Measurements from ENCODE around the gene UBAP1L.
"Not testable (repeated sequence)": the region's sequence is repeated elsewhere in the genome, so short reads cannot be mapped to it uniquely, and the experiment has no call there.

The UBAP1L gene

DNA sequence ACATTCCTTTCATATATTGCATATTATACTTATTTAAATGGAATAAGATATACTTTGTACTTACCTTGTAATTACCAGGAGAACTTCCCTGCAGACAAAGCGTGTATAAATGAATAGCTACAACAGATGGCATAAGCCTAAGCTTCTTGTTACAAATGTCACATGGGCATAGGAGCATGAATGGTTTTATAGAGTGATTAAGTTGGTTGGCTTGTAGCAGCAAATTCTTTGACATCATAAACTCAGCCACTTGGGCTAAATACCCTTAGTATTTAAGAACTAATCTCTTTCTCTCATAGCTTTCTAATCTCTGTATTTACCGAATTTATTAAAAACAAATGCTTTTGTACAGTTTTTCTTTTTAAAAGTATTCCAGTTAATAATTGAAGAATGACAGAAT is at the start of gene UBAP1L:
Gene UBAP1L (minus strand): TSS at position 115 of the 400 bp plus-strand sequence. CDS start 8,985 bp downstream, outside the sequence.
- no peak for DNase-seq

DNA sequence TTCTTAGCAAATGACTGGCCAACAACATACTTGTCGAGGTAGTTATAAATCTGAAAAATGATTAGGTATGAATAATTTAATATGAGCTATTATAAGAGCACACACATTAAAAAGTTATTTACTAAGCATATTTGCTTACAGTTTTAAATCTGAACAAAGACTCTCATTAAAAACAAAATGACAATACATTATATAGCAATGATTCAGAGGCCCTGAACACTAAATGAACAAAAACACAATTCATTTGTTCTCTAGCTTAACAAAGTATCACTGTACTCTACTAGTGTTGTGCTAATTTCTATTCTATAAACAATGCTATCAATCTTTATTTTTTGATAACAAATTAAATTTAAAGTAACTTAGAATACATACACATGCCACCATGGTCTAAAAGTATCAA is 49.1 kb upstream of the UBAP1L start:
- DNase-seq, result no peak

DNA sequence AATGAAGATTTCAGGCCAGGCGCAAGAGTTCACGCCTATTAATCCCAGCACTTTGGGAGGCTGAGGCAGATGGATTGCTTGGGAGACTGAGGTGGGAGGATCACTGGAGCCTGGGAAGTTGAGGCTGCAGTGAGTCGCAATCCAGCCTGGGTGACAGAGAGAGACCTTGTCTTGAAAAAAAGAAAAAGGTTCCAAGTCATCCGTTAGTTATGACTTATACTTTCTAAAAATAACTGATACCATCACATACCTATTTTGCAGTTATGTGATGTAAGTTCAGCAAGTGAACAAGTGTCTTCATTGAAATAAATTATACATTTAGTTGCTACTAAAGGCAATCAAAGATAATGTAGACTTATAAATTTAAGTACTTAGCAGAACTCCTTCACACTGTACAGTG is 48.0 kb upstream of the UBAP1L start:
- DNase-seq, result no peak

DNA sequence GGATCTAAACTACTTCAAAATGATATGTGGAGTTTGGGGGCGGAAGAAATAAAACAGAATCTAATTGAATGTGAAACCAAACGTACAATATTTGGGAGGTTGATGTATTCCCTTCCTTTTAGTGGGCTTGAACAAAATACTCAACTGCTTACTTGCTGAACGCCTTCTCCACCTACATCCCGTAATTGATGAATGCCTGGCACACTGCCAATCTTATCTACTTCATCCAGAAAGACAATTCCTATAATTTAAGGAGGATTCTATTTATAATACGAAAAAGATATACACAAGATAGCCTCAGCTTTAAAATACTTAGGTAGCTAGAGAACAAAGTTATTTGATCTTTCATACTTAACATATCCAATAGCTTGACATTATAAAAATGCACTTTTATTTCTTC is 41.7 kb upstream of the UBAP1L start:
- DNase-seq, result no peak

DNA sequence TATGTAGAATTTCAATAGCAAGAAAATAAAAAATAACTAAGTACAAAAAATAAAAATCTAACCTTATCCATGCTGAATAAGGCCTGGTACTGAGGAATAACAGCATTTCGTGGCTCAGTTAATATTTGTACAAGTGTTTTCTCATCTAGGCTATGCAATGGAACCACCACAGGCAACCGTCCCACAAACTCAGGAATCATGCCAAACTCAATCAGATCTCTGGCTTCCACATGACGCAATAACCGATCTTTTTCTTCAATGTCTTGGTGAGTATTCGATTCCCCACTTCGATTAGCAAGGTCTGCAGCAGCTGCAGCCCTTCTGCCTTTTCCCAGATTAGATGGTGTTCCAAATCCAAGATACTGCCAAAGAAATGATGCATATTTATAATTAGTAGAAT is 39.7 kb upstream of the UBAP1L start:
- DNase-seq, result no peak

DNA sequence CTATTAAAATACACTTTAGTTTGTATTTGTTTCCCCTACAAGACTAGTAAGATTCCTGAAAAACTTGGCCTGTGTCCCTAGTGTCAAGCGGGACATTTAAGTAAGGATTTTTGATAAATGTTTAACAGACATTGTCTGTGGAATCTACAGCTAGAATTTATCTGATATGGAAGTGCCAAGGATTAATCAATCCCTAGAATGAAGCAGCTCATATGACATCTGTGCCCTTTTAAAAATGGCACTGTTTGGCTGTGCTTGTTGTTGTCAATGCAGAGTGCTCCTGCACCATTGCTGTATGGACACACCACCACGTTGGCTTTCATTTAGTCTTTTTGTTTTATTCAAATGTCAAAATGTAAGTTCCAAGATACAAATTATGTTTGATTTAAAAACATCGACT is 32.9 kb upstream of the UBAP1L start:
- DNase-seq, result no peak

DNA sequence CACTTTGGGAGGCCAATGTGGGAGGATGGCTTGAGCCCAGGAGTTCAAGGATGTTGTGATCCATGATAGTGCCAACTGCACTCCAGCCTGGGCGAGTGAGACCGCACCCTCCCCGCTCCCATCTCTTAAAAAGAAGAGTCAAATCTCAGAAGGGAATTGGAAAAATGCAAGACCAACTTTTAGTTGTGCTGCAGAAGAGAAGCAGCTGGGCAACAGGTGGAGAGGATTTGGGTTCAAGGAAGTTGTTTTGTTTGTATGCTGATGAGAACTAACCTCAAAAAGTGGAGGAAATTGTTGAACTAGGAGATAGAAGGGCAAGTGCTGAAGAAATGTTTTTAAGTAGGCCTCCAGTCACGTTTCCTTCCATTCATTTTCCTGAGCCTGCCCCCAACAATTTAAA is 31.4 kb upstream of the UBAP1L start:
- DNase-seq, result no peak

DNA sequence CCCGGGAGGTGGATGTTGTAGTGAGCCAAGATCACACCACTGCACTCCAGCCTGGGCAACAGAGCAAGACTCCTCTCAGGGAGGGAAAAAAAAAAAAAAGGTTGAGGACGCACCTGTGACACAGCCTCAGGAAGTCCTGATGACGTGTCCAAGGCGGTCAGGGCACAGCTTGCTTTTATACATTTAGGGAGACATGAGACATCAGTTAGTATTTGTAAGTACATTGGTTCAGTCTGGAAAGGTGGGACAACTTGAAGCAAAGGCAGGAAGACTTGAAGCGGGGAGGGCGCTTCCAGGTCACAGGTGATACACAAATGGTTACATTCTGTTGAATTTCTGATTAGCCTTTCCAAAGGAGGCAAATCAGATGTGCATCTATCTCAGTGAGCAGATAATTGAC is 23.6 kb upstream of the UBAP1L start:
- DNase-seq, result not testable (repeated sequence)

DNA sequence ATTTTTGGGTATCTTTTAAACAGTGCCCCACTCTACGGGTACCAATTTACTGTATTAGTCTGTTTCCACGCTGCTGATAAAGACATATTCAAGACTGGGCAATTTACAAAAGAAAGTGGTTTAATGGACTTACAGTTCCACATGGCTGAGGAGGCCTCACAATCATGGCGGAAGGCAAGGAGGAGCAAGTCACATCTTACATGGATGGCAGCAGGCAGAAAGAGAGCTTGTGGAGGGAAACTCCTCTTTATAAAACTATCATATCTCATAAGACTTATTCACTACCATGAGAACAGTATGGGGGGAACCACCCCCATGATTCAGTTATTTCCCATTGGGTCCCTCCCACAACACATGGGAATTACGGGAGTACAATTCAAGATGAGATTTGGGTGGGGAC is 22.9 kb upstream of the UBAP1L start:
- not testable (repeated sequence) for DNase-seq

DNA sequence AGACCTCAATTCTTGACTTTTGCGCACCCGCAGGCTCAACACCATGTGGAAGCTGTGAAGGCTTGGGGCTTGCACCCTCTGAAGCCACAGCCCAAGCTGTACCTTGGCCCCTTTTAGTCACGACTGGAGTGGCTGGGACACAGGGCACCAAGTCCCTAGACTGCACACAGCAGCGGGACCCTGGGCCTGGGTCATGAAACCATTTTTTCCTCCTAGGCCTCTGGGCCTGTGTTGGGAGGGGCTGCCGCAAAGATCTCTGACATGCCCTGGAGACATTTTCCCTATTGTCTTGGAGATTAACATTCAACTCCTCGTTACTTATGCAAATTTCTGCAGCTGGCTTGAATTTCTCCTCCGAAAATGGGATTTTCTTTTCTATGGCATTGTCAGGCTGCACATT is 22.1 kb upstream of the UBAP1L start:
- DNase-seq, result not testable (repeated sequence)

DNA sequence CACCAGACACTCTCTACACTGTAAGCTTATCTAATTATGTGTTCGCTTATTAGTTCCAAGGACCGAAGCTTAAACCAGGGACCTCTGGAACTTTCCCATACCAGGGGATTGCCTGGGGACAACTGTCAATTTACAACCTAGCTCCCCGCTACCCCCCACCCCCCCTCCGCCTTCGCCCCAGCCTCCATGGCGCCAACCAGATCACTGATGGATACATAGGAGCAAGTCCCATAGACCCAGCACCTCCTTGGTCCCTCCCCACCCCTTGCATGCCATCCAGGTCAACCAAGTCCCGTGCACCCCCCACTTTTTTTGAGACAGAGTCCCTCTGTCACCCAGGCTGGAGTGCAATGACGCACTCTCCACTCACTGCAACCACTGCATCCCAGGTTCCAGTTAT is 19.5 kb upstream of the UBAP1L start:
- no peak for DNase-seq

DNA sequence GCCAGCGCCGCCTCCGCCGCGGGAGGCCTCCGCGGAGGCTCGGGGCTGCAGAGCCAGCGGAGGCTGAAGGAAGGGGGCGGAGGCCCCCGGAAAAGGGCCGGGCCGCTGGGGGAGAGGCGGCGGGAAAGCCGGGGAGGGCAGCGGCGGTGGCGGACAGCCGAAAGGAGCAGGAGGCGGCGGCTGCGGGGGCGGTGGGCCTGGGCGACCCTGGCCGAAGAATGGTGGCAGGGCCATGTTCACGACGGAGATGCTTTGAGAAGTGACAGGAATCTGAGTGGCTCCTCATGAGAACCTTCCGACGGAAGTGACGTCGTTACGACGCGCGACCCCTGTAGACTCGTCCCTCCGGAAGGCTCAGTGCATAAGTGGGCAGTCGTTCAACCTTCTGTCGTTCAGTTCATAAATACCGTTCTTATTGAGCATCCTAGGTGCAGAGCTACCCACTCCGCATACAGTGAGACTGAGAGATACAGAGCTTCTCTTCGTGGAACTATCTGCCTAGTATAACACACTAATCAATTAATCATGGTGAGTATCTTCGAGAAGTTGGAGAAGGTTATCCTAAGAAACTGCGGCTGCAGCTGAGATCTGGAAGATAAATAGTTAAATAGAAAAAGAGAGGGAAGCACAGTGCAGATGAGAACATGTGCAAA is 18.7 kb upstream of the UBAP1L start, which contains the start of gene PDCD7:
Gene PDCD7 (minus strand): TSS at position 261 of the 653 bp plus-strand sequence. CDS start 27 bp downstream, at position 234.
- DNase-seq, result peak; percentile 93

DNA sequence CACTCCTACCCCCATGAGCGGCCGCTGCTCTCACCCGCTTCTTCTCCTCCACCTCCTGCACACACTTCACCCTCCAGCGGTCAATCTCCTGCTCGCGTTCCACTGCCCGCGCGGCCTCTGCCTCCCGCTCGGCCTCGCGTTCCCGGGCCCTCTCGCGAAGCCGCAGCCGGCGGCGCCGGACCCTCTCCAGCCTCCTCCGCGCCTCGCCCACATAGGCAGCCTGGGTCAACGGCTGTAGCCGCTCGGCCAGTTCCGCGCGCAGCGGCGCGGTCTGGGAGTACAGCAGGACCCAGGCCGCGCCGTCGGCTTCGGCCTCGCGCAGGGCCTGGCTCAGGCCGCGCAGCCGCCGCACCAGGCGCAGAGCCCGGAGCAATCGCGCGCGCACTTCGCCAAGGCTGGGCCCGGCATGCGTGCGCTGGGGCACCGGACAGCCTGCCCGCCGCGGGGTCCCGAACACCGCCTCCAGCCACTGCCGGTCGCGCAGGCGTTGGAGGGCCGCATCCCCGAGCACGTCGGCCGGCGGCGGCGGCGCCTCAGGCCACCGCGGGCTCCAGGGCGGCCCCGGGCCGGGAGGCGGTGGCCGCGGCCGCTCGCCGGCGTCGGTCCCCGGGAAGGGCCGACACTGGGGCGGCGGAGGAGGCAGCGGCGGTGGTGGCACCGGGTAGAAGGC is 18.0 kb upstream of the UBAP1L start:
- DNase-seq, result peak; percentile 21

DNA sequence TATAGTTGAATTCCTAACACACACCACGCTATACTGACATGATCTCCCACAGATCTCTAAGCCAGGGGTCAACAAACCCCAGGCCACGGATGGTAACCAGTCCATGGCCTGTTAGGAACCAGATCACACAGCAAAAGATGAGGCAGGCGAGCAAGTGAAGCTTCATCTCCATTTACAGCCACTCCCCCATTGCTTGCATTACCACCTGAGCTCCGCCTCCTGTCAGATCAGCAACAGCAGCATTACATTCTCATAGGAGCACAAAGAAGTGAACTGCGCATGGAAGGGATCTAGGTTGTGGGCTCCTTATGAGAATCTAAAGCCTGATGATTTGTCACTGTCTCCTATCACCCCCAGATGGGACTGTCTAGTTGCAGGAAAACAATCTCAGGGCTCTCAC is 15.9 kb upstream of the UBAP1L start:
- DNase-seq, result peak; percentile 8

DNA sequence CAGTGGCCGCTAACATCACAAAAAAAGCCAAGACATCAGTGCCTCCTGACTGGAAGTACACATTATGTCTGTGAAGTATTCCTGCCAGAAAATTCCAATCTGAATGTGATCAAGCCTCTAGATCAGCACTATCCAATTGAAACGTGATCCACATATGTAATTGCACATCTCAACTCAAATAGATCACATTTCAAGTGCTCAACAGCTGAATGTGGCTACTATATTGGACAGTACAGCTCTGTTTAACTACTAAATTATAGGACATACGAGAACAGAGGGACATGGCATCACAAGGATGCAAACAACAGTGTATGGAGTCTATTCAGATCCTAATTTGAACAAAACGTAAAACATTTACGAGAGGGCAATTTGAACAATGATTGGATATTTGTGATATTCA is 542 bp upstream of the UBAP1L start:
- DNase-seq, result no peak

DNA sequence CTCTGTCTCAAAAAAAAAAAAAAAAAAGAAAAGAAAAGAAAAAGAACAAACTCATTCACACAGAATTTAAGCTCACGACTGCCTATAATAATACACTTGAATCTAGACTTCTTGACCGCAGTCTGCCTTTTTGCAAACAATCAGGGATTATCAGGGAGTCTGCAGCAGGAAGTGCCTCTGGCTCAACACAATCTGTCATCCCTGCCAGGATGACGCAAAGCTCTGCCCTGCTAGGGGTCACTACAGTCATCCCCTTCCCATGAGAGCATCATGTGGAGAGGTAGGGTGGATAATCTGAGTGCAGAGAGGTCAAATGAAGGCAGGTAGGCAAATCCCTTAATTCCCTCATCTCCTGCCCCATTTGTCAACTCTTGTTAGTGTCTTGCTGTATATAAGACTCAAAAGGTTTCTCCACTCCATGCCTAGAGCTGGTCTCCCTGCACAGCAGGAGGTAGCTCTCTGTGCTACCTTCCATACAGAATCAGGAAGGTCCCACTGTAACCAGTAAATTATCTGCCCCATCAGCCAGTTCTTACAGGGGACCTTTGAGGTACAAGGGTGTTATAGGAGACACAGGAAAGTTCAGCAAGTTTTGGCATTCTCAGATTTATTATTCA is 4.2 kb downstream of the UBAP1L start:
- no peak for DNase-seq

DNA sequence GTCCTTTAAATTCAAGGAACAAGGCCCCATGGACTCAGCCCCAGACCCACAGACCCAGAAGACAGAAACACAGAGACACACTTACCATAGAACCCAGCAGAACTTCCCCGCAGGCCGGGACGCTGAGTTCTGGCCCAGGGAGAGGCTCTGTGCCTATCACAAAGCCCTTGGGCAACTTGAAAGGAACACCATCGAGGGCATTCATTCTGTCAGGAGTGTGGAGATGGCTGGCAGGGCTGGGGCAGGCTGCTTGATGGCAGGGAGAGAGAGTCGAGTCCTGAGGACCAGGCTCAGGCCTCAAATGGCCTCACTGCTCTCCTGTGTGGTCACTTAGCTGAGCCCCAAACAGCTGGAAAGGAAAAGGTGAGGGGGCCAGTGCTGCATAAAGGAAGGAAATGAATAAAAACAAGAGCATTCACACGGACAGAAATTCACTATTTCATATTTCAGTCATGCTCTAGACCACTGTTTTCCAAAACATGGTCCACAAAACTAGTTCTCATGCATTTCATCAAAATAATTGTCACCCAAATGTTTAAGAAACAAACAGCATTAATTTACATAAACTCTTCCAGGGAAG is 8.9 kb downstream of the UBAP1L start:
- DNase-seq, result peak; percentile 20

DNA sequence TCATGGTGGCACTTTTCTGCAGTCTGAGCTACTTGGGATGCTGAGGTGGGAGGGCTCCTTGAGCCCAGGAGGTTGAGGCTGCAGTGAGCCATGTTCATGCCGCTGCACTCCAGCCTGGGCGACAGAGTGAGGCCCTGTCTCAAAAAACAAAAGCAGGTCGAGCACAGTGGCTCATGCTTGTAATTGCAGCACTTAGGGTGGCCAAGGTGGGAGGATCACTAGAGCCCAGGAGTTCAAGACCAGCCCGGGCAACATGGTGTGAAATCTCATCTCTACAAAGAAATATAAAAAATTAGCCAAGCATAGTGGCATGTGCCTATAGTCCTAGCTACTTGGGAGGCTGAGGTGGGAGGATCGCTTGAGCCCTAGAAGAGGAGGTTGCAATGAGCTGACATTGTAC is 10.0 kb downstream of the UBAP1L start:
- no peak for DNase-seq

DNA sequence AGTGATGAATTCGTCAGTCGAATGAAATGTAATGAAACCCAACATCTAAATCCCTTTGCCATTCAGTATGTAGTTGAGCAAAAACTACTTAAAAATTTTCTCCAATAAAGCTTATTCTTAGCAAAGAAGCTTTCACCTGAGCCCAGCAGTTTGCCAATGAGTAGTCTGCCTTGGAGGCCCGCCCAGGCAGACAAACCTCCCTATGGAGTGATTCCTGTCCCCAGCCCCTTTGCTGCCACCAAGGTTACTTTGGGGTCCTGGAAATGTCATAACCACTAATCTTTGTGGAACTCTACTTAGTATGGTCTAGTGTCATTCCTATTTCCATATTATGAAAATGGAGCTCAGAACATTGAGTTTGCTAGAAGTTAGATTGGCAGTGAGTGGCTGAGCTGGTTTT is 12.1 kb downstream of the UBAP1L start:
- DNase-seq, result no peak

DNA sequence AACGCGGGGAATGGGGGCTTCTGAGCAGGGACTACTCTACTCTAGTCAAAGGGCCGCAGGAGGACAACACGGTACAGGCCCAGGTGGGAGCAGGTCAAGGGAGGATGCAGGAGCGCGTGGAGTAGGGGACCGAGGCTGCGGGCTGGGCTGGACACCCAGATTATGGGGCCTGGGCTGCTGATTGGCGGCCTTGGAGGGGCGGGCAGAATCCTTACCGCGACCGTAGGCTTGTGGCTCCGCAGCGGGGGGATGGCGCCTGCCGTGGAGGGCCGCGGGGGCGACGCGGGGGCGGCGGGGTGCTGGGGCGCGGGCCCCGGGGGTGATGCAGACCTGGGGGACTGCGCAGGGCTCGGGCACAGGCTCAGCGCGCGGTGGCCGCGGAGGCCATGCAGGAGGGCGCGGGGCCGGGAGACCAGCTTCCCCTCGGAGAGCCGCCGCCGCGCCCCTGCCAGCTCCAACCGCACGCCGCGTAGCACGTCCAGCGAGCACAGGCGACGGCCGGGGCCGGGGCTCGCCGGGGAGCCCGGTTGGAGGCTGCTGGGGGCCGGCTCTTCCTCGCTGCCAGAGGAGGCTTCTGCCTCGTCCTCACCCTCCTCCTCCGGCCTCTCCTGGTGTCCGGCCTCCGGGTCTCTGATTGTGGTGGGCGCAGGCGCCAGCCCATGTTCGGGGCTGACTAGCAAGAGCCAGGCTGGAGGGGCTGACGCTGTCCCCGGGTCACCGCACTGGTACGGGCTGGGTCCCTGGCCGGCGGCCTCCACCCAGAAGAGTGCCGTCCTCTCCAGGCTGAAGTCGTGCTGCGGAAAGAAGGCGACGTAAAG is 12.9 kb downstream of the UBAP1L start:
- DNase-seq, result no peak

DNA sequence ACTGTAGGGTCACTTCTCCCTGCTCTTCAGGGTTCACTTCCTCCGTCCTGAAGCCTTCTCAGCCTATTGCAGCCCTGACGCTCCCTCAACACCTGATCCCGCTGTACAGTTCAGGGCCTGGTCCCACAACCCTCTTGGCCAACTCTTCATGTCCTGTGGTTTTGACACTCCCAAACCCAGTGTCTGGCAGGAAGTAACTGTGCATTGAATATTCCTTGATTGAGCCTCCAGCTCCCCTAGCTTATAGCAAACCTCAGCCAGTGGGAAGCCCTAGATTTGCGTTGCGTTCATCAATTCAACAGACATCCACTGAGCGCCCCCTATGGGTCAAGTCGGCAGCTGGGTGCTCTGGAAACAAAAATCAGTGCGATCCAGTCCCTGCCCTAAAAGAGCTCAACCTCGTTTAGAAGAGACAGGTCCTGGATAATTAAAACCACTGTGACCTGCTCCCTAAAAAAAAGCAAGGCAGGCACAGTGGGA is 13.5 kb downstream of the UBAP1L start:
- DNase-seq, result peak; percentile 50

DNA sequence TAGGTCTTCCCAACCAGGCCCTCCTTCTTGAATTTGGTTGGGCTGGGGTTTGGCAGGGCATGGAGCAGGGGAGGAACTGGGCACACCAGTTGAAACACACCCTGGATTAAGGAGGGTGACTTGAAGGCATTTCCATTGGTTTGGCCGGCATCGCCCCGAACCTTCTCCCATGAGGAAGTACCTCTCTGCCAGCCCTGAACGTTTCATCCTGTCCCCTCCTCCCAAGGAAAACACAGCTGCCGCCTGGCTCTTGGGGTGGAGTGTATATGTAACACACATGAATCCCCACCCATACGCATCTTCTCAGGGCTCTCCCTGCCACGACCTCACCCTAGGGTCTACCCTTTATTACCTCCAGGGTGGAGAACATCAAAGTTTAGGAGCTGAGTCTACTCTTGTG is 14.6 kb downstream of the UBAP1L start:
- no peak for DNase-seq

DNA sequence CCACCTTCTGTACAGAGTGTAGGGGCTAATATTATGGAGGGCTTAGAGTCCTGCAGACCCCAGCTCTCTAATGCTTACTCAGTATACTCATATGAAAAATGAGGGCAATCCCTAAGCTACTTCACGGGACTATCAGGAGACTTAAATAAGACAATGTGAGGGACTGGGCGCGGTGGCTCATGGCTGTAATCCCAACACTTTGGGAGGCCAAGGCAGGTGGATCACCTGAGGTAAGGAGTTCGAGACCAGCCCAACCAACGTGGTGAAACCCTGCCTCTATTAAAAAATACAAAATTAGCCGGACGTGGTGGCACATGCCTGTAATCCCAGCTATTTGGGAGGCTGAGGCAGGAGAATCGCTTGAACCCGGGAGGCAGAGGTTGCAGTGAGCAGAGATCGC is 15.2 kb downstream of the UBAP1L start:
- DNase-seq, result not testable (repeated sequence)
